Nephron (organoid): ENCODE data around the gene ZMYM2.
A peak's percentile ranks its signal among the peaks of the same experiment; 100 is the strongest.

Experiments
- H3K27ac Mint-ChIP-seq, 3 experiments: 2 replicates each; pipeline ENCODE4 v1.8.0; 2020; ENCODE audit warnings: mixed read lengths in 3 of 3, mild to moderate bottlenecking in 2 of 3, moderate library complexity in 1 of 3
- H3K27me3 Mint-ChIP-seq: 2 replicates; pipeline ENCODE4 v1.8.0; 2021; ENCODE audit warnings: low read depth, mild to moderate bottlenecking, moderate library complexity, mixed read lengths
- H3K36me3 Mint-ChIP-seq: 2 replicates; pipeline ENCODE4 v1.8.0; 2020; ENCODE audit warnings: low read depth, mixed read lengths
- H3K4me1 Mint-ChIP-seq: 2 replicates; pipeline ENCODE4 v1.8.0; 2020; ENCODE audit warnings: mixed read lengths
- H3K4me3 Mint-ChIP-seq, 3 experiments: 2 replicates each; pipeline ENCODE4 v1.8.0; 2020; ENCODE audit warnings: mild to moderate bottlenecking in 3 of 3, mixed read lengths in 3 of 3, moderate library complexity in 2 of 3
- H3K9me3 Mint-ChIP-seq: 2 replicates; pipeline ENCODE4 v1.8.0; 2020; ENCODE audit warnings: mixed read lengths
- TF ChIP-seq, protein P1 (sequence below), 3 experiments: fragments of 200-600 bp; sonication (generic); IDR thresholded peaks; one replicate each; pipeline ENCODE4 v1.5.0; 2021; ENCODE audit warnings: antibody characterized with exemption in 3 of 3; ENCODE audit not compliant: unreplicated experiment in 3 of 3

ZMYM2 gene

DNA sequence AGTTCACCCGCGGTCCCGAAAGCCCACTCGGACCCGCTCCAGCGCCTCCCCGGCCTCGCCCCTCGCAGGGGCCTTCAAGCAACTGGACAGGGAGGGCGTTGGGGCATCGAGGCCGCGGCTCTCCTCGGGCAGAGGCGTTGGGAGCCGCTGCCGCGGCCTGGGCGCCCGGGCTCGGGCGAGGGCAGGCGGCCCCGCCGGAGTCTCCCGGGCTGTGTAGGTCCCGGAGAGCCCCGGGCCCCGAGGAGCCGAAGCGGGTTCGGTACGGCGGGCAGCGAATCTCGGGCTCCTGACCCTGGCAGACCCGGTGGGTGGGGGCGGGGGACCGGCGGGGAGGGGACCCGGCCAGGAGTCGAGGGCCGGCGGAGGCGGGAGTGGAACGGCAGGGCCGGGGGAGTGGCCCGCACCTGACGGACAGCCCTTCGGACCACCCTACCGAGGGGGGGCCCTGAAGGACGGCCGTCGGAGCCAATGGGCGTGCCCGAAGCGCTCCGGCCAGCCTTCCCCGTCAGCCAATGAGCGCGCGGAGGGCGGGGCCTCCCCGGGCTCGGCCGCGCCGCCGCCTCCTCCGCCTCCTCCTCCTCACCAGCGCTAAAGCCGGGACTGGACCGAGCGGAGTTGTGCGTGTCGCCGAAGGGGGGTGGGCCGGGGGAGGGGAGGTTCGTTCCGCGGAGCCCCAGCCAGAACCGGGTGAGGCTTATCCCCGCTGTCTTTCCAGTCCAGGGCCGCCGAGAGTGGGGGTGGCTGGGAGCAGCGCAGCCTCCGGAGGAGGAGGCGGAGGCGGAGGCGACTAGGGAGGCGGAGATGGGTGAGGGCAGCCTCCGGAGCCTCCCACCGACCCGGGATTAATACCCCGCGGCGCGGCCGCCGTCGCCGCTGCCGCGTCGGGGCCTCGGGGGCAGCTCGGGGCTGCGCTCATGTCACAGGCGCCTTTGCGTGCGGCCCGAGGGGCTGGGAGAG lies at the start of gene ZMYM2:
Gene ZMYM2, plus strand, starts transcription at position 573 of the 957 bp plus-strand sequence. CDS start 34,346 bp downstream, outside the sequence.
- Mint-ChIP-seq H3K36me3 (peaks cover 19% of the 10 kb centered on the region), H3K27me3 (no peaks in the 10 kb centered on the region), H3K27ac (peak within 1 kb of the TSS; percentile 98 to 100 (median 100)), H3K4me3 (peak within 1 kb of the TSS; percentile 98 to 100 (median 99)), H3K9me3 (no peaks in the 10 kb centered on the region), H3K4me1 (peaks cover 22% of the 10 kb centered on the region)
- TF ChIP-seq, protein P1, sequence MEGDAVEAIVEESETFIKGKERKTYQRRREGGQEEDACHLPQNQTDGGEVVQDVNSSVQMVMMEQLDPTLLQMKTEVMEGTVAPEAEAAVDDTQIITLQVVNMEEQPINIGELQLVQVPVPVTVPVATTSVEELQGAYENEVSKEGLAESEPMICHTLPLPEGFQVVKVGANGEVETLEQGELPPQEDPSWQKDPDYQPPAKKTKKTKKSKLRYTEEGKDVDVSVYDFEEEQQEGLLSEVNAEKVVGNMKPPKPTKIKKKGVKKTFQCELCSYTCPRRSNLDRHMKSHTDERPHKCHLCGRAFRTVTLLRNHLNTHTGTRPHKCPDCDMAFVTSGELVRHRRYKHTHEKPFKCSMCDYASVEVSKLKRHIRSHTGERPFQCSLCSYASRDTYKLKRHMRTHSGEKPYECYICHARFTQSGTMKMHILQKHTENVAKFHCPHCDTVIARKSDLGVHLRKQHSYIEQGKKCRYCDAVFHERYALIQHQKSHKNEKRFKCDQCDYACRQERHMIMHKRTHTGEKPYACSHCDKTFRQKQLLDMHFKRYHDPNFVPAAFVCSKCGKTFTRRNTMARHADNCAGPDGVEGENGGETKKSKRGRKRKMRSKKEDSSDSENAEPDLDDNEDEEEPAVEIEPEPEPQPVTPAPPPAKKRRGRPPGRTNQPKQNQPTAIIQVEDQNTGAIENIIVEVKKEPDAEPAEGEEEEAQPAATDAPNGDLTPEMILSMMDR (IDR thresholded peaks at IDR 0.05; ENCODE audit: unreplicated experiment in 3 of 3) = no peak

DNA sequence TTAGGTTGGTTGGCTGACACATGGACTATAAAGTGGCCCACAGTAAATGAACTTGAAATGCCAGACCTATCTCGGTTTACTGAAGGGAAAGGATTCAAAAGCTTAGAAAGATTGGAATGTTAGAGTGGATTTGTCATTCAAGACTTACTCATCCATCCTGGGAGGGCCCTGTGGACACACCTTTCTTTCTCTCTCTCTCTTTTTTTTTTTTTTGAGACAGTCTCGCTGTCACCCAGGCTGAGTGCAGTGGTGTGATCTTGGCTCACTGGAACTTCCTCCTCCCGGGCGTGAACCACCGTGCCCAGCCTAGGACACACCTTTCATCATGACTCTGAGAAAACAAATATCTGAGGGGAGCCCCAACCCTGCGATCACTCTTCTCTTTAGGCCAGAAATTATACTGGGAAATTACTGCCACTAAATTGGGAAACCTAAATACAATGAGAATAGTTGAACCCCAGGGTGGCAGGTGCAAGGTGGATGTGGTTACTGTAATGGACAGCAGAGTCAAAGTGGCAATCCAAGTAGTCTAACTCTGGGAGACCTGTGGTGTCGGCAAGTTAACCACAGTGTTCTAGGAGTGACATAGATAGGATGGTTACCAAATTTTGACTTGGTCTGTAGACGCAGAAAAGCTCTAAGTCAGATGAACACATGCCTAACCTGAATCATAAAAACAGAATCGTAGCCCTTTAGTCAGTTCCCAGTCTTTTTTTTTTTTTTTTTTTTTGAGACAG lies 48.0 kb upstream of the ZMYM2 start:
- TF ChIP-seq, protein P1 (IDR thresholded peaks at IDR 0.05; ENCODE audit: unreplicated experiment in 3 of 3) = no peak
- Mint-ChIP-seq H3K36me3 (no peaks in the 10 kb centered on the region), H3K4me3 (no peak overlapping the region), H3K9me3 (no peaks in the 10 kb centered on the region), H3K4me1 (no peaks in the 10 kb centered on the region), H3K27me3 (no peaks in the 10 kb centered on the region), H3K27ac (no peak overlapping the region)

DNA sequence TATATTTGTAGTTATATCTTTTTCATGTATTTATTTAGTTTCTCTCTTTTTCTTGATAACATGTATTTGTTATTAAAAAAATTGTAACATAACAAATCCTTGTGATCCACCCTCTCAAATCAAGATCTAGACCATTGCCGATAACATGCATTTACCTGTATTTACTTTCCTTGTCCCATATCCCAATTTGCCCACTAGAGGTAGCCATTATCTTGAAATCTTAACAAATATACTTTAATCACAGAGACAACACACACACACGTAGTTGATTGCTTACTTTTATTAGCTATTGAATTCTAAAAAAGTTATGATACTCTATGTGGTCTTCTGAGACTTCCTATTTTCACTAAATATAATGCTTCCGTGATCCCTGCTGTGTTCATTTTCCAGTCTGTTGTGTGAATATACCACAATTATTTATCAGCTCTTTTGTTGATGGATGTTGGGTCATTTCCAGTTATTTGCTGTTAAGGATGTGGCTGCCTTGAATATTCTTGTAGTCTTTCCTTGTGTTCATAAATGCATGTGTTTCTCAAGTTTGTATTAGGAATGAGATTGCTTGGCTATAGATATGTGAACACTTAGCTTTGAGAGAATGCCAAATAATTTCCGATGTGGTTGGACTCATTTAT lies 31.3 kb upstream of the ZMYM2 start:
- H3K27me3 Mint-ChIP-seq = no peaks in the 10 kb centered on the region
- TF ChIP-seq, protein P1 (IDR thresholded peaks at IDR 0.05; ENCODE audit: unreplicated experiment in 3 of 3) = peak; percentile 34 to 56 (median 44)
- no peaks in the 10 kb centered on the region for H3K4me1 Mint-ChIP-seq
- no peak overlapping the region for H3K27ac Mint-ChIP-seq
- no peak overlapping the region for H3K4me3 Mint-ChIP-seq
- H3K9me3 Mint-ChIP-seq = no peaks in the 10 kb centered on the region
- no peaks in the 10 kb centered on the region for H3K36me3 Mint-ChIP-seq

DNA sequence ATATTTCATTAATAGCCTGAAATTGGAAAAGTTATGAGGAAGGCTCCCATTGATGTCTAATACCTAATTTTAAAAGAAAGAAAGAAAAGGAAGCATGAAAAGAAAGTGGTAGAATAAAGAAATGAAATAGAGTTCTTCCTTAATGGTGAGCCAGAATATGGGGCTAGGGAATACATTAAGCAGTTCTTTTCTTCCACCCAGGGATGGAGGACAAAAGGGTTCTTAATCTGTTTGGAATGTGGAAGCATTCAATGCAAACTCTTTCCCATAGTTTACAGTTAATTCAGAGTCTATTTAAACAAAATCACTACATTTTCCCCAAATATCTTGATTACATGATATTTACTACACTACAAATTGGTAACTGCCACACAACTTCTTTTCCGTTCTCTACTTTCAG lies 18.4 kb upstream of the ZMYM2 start:
- H3K4me3 Mint-ChIP-seq = no peak overlapping the region
- no peak overlapping the region for H3K27ac Mint-ChIP-seq
- no peaks in the 10 kb centered on the region for H3K27me3 Mint-ChIP-seq
- H3K4me1 Mint-ChIP-seq = no peaks in the 10 kb centered on the region
- no peaks in the 10 kb centered on the region for H3K36me3 Mint-ChIP-seq
- TF ChIP-seq, protein P1 (IDR thresholded peaks at IDR 0.05; ENCODE audit: unreplicated experiment in 3 of 3) = no peak
- no peaks in the 10 kb centered on the region for H3K9me3 Mint-ChIP-seq

DNA sequence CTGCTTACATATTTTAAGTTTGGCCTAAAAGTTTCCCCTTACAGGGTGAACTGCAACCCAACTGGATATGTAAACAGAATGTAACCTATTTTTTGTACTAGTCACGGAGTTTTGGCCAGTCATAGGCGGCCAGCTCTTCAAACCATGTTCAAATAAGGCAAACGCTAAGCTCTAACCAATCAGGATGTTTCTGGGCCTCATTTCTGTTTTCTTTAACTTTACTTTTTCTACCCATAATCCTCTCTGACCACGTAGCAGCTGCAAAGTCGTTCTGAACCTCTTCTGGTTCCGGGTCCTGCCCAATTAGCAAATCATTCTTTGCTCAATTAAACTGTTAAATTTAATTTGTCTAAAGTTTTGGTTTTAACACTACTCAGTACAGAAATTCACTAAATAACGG lies 8.2 kb upstream of the ZMYM2 start:
- TF ChIP-seq, protein P1 (IDR thresholded peaks at IDR 0.05; ENCODE audit: unreplicated experiment in 3 of 3) = no peak
- Mint-ChIP-seq H3K27me3 (no peaks in the 10 kb centered on the region), H3K4me1 (no peaks in the 10 kb centered on the region), H3K9me3 (no peaks in the 10 kb centered on the region), H3K4me3 (no peak overlapping the region), H3K27ac (no peak overlapping the region), H3K36me3 (no peaks in the 10 kb centered on the region)
